Spleen (tissue), 11 donors: Measurements from ENCODE around the gene ZNF99. TPM values are rescaled to one million over a fixed set of nuclear protein-coding genes. Genes with fewer than 3 reads are reported as not detected.
"Not testable (repeated sequence)": the region's sequence is repeated elsewhere in the genome, so short reads cannot be mapped to it uniquely, and the experiment has no call there.

Experiments used
- DNase-seq: peaks from one replicate; pipeline ENCODE4 v3.0.0-alpha.2; 2020
- H3K27ac ChIP-seq, 8 donors: fragments of 200-600 bp; sonication (generic) in 7 of 8; 1 replicate in 4 of 8; 2 replicates in 4 of 8; pipeline versions ENCODE4 v1.5.0 to v1.8.0; 2016 to 2021; ENCODE audit warnings: inconsistent platforms in 4 of 8, mild to moderate bottlenecking in 4 of 8, moderate library complexity in 1 of 8
- H3K27me3 ChIP-seq, 7 donors: fragments of 200-600 bp; sonication (generic) in 6 of 7; replicated peaks in 1 of 7; 1 replicate in 4 of 7; 2 replicates in 3 of 7; pipeline versions ENCODE4 v1.5.0 to v1.8.0; 2016 to 2021; ENCODE audit warnings: inconsistent platforms in 3 of 7, mild to moderate bottlenecking in 1 of 7
- H3K36me3 ChIP-seq, 6 donors: fragments of 200-600 bp; sonication (generic) in 5 of 6; 1 replicate in 4 of 6; 2 replicates in 2 of 6; pipeline versions ENCODE4 v1.5.0 to v1.8.0; 2016 to 2021; ENCODE audit warnings: inconsistent platforms in 2 of 6
- H3K4me1 ChIP-seq, 6 donors: fragments of 200-600 bp; sonication (generic) in 5 of 6; 1 replicate in 3 of 6; 2 replicates in 3 of 6; pipeline versions ENCODE4 v1.5.0 to v1.8.0; 2016 to 2021; ENCODE audit warnings: inconsistent platforms in 3 of 6
- H3K4me3 ChIP-seq, 8 donors: fragments of 200-600 bp; sonication (generic) in 7 of 8; 1 replicate in 4 of 8; 2 replicates in 4 of 8; pipeline versions ENCODE4 v1.5.0 to v1.8.0; 2016 to 2021; ENCODE audit warnings: inconsistent platforms in 4 of 8, mild to moderate bottlenecking in 4 of 8, moderate library complexity in 2 of 8
- H3K9me3 ChIP-seq, 8 donors: fragments of 200-600 bp; sonication (generic) in 7 of 8; 1 replicate in 4 of 8; 2 replicates in 4 of 8; pipeline versions ENCODE4 v1.5.0 to v1.8.0; 2016 to 2021; ENCODE audit warnings: inconsistent platforms in 4 of 8
- POLR2A ChIP-seq, 3 donors: fragments of 450-650 bp; IDR thresholded peaks; one replicate each; pipeline ENCODE4 v1.5.1; 2017; ENCODE audit warnings: antibody characterized with exemption in 3 of 3, mild to moderate bottlenecking in 1 of 3
- POLR2AphosphoS5 ChIP-seq, 3 donors: sonication (generic); formaldehyde crosslinking; IDR thresholded peaks; one replicate each; pipeline ENCODE4 v1.5.1; 2017; ENCODE audit warnings: antibody characterized with exemption in 3 of 3
- WGBS, 5 donors: extraction: QIAGEN DNeasy Blood & Tissue Kit in 3 of 5; methylation state at CpG; one replicate each; pipeline versions ENCODE4 v1.1.5 to v1.1.7; 2013 to 2018; 5-methylcytosine and 5-hydroxymethylcytosine counted together
- intact Hi-C: fragments of 100-400 bp; cut with DNase I; formaldehyde crosslinking; loops from one replicate; pipeline ENCODE4 v1.15.0; 2023; ENCODE audit warnings: low total_unique reads
- polyA plus RNA-seq, 3 donors: library from polyadenylated mRNA; stranded (reverse); fragments of 200-250 nt; gene quantifications; one replicate each; pipeline ENCODE4 v1.2.1, GENCODE V29; 2013
- total RNA-seq, 7 donors: library from RNA; depleted of rRNA in 3 of 7; stranded (reverse); fragments of >200 nt in 3 of 7; fragmentation: NEBNext Ultra II Directional in 4 of 7; extraction: Animal tissue kit (Norgen Biotek cat#: 25700) in 4 of 7; gene quantifications; one replicate each; pipeline versions ENCODE4 v1.1.0 to v1.2.1, GENCODE V29; 2016 to 2021
- TF ChIP-seq, protein P1 (sequence below), 11 experiments: fragments of 200-600 bp in 7 of 11; fragments of 450-650 bp in 4 of 11; sonication (generic) in 4 of 11; IDR thresholded peaks in 8 of 11; conservative IDR thresholded peaks in 3 of 11; 1 replicate in 7 of 11; 2 replicates in 4 of 11; pipeline versions ENCODE4 v1.4.0 to v1.8.0; 2016 to 2021; ENCODE audit warnings: antibody characterized with exemption in 11 of 11, inconsistent platforms in 4 of 11, mild to moderate bottlenecking in 1 of 11
- donor health status: healthy with polysubstance abuse.
- donor health status: DM: no; HTN: no; CAD: no; lungs with moderate emphysema.
- donor health status: DM: no; HTN: no; CAD: no.
- donor health status: Bipolar disorder and iron deficiency.
- donor health status: healthy.
- donor health status: DM: no; HTN: no; CAD: no.
- donor health status: DM: yes; HTN: yes; CAD: no.

Gene ZNF99
- total and polyA plus RNA-seq, 10 donors = 0.02 to 0.66 (median 0.14) TPM

DNA sequence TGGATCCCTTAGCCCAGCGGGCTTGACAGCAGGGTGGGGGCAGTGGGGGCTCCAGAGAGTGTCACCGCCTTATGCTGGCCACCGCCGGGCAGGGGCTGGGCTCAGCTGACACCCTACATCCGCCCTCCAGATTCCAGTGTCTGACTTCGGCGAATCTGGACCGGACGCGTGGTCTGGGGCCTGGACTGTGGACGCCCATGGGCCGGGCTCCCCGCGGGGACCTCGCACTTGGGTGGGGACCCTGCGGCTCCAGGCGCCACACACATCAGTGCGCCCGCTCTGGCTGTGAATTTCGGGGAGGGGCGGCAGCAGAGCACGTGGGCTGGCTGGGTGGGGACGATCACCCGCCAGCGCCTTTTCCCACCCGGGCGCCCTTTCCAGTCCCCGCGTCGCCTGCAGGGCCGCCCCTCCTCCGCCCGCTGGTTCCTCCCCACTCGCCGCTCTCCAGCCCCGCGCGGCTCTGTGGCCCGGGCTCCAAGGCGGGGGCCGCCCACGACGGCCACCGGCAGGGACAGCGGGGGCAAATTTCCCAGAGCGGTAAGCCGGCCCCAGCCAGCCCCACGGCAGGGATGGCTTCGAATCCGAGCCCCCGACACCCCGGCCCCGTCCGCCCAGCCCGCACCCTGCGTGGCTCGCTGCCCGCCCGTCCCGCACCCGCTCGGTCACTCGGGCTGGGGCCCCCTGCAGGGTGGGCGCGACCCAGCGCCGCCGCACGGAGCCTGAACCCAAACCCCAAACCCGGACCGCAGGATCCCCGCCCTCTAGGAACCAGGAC is 23.3 kb upstream of the ZNF99 start:
- H3K27ac ChIP-seq = no peak overlapping the region
- no peaks in the 10 kb centered on the region for H3K4me1 ChIP-seq

DNA sequence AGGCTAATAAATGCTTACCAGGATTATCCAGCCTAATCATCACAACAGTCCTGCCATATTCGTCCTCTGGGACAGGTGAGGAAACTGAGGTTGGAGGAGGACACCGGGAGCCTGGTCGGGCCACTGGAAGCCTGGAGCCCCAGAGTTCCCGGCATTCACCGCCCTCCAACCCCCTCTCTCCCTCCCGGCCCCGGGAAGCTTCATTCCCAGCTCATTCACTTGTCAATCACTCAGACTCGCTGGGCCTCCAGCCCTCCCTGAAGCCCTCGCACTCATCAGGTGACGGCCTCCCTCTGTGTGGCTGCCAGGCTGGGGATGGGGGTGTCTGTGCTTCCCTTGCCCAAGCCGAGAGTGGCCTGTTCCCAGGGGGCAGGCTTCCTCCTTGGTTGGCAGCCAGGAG is 22.5 kb upstream of the ZNF99 start:
- no peak for DNase-seq
- intact Hi-C loops = no loop called here
- Histone ChIP-seq H3K36me3 (no peaks in the 10 kb centered on the region), H3K4me3 (no peak overlapping the region), H3K27ac (no peak overlapping the region), H3K27me3 (peaks cover 0 to 23% (median 7%) of the 10 kb centered on the region in 7 donors), H3K9me3 (peaks cover 0 to 99% (median 75%) of the 10 kb centered on the region in 8 donors), H3K4me1 (no peaks in the 10 kb centered on the region)
- TF ChIP-seq, protein P1, sequence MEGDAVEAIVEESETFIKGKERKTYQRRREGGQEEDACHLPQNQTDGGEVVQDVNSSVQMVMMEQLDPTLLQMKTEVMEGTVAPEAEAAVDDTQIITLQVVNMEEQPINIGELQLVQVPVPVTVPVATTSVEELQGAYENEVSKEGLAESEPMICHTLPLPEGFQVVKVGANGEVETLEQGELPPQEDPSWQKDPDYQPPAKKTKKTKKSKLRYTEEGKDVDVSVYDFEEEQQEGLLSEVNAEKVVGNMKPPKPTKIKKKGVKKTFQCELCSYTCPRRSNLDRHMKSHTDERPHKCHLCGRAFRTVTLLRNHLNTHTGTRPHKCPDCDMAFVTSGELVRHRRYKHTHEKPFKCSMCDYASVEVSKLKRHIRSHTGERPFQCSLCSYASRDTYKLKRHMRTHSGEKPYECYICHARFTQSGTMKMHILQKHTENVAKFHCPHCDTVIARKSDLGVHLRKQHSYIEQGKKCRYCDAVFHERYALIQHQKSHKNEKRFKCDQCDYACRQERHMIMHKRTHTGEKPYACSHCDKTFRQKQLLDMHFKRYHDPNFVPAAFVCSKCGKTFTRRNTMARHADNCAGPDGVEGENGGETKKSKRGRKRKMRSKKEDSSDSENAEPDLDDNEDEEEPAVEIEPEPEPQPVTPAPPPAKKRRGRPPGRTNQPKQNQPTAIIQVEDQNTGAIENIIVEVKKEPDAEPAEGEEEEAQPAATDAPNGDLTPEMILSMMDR (IDR thresholded peaks at IDR 0.05 in 8 of 11, conservative IDR thresholded peaks at IDR 0.05 in 3 of 11) = no peak
- TF ChIP-seq POLR2AphosphoS5 (IDR thresholded peaks at IDR 0.05) = no peak
- TF ChIP-seq POLR2A (IDR thresholded peaks at IDR 0.05) = no peak
- WGBS, 5 donors = 31 to 45% (median 33%) methylated on average over 10 to 11 of the region's 11 CpGs

More for the DNA sequence above, 23.3 kb upstream of the ZNF99 start:
- DNase-seq = no peak
- intact Hi-C loops = no loop called here
- H3K36me3 ChIP-seq = no peaks in the 10 kb centered on the region
- H3K4me3 ChIP-seq = peak overlapping the region in 1 of 8 donors; percentile 19
- WGBS, 5 donors = 10 to 26% (median 16%) methylated on average over 29 to 72 of the region's 72 CpGs
- H3K27me3 ChIP-seq = peaks cover 0 to 23% (median 7%) of the 10 kb centered on the region in 7 donors
- peaks cover 0 to 99% (median 74%) of the 10 kb centered on the region in 8 donors for H3K9me3 ChIP-seq
- TF ChIP-seq, protein P1 (IDR thresholded peaks at IDR 0.05 in 8 of 11, conservative IDR thresholded peaks at IDR 0.05 in 3 of 11) = no peak
- TF ChIP-seq POLR2A (IDR thresholded peaks at IDR 0.05) (no peak), POLR2AphosphoS5 (IDR thresholded peaks at IDR 0.05) (no peak)

DNA sequence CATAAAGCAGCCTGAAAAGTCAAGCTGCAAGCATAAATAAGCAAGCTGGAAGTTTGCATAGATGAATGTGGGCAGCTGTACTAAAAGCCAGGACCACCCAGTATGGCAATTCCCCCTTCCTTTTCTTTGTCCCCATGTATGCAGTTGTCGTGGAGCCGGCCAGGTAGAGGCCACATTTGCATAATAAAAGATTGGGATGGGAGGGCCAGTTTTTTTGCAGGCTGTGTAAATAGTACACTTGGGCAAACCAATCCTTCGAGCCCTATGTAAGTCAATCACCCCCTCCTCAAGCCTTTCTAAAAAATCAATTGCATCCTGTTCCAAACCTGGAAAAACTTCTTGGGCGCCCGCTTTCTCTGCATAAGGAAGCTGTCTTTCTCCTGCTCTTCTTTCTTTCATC is 13.1 kb upstream of the ZNF99 start:
- H3K27ac ChIP-seq = no peak overlapping the region
- H3K4me3 ChIP-seq = no peak overlapping the region
- no peaks in the 10 kb centered on the region for H3K4me1 ChIP-seq
- TF ChIP-seq, protein P1 (IDR thresholded peaks at IDR 0.05 in 8 of 11, conservative IDR thresholded peaks at IDR 0.05 in 3 of 11) = no peak
- TF ChIP-seq POLR2A (IDR thresholded peaks at IDR 0.05) = no peak
- TF ChIP-seq POLR2AphosphoS5 (IDR thresholded peaks at IDR 0.05) = no peak
- no peak for DNase-seq
- H3K9me3 ChIP-seq = peaks cover 0 to 100% (median 80%) of the 10 kb centered on the region in 8 donors
- 38 to 57% (median 52%) methylated on average over 5 of the region's 5 CpGs for WGBS, 5 donors
- H3K36me3 ChIP-seq = no peaks in the 10 kb centered on the region
- no peaks in the 10 kb centered on the region for H3K27me3 ChIP-seq
- intact Hi-C loops = no loop called here

DNA sequence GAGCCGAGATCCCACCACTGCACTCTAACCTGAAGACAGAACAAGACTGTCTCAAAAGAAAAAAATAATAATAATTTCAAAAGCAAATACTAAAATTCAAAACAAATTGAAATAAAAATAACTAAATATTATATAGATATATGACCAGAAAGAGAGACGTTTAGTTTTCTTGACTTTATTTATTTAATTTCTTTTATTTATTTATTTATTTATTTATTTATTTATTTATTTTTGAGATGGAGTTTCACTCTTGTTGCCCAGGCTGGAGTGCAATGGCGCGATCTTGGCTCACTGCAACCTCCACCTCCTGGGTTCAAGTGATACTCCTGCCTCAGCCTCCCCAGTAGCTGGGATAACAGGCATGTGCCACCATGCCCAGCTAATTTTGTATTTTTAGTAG is 8.9 kb upstream of the ZNF99 start:
- H3K36me3 ChIP-seq, H3K4me1 ChIP-seq, H3K27ac ChIP-seq, H3K27me3 ChIP-seq, intact Hi-C loops, H3K4me3 ChIP-seq, DNase-seq: not testable (repeated sequence)
- WGBS, 5 donors = 88 to 95% (median 95%) methylated on average over 4 of the region's 4 CpGs
- H3K9me3 ChIP-seq = peaks cover 0 to 92% (median 71%) of the 10 kb centered on the region in 8 donors
